ENCODE results near the gene IL12A. TPM values are rescaled to one million over a fixed set of nuclear protein-coding genes. Genes with fewer than 3 reads are reported as not detected.

The IL12A gene
- total and polyA plus RNA-seq, 10 of the 15 experiments (the other 5 are each of a cell fraction or from before 2014, with no cell fraction given) = 0.50 to 10.9 (median 3.5) TPM

DNA sequence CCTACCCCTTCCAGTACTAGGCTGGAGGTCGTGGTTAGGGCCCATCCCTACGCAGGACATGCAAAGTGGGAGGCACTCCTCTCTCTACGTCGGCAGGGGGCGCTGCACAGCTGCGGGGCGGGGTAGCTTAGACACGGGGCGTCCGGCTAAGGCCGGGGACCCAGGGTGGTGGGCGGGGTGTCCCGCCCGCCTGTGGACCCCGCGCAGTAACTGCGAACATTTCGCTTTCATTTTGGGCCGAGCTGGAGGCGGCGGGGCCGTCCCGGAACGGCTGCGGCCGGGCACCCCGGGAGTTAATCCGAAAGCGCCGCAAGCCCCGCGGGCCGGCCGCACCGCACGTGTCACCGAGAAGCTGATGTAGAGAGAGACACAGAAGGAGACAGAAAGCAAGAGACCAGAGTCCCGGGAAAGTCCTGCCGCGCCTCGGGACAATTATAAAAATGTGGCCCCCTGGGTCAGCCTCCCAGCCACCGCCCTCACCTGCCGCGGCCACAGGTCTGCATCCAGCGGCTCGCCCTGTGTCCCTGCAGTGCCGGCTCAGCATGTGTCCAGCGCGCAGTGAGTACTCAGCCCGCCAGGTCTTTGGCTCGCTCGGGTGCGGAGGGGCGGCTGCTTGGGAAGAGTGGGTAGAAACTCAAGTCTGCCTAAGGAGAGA, at the start of gene IL12A (continued):
- TF ChIP-seq NFYB (IDR thresholded peaks at IDR 0.05; ENCODE audit: insufficient read depth, low read depth, low read length) = no peak
- no peak for TF ChIP-seq WRNIP1 (IDR thresholded peaks at IDR 0.05; ENCODE audit: borderline replicate concordance, low read depth, low read length)
- peak; percentile 66 for TF ChIP-seq CREB1 (IDR thresholded peaks at IDR 0.05; ENCODE audit: low read depth)
- TF ChIP-seq HDGF (IDR thresholded peaks at IDR 0.05) = no peak
- TF ChIP-seq ZSCAN29 (IDR thresholded peaks at IDR 0.05) = no peak
- no peak for TF ChIP-seq CHD2 (IDR thresholded peaks at IDR 0.05; ENCODE audit: borderline replicate concordance, low read depth, low read length)
- no peak for TF ChIP-seq CEBPB (IDR thresholded peaks at IDR 0.05; ENCODE audit: borderline replicate concordance in 1 of 2, low read depth in 2 of 2, low read length in 2 of 2)
- TF ChIP-seq, protein P1, sequence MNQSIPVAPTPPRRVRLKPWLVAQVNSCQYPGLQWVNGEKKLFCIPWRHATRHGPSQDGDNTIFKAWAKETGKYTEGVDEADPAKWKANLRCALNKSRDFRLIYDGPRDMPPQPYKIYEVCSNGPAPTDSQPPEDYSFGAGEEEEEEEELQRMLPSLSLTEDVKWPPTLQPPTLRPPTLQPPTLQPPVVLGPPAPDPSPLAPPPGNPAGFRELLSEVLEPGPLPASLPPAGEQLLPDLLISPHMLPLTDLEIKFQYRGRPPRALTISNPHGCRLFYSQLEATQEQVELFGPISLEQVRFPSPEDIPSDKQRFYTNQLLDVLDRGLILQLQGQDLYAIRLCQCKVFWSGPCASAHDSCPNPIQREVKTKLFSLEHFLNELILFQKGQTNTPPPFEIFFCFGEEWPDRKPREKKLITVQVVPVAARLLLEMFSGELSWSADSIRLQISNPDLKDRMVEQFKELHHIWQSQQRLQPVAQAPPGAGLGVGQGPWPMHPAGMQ (IDR thresholded peaks at IDR 0.05; ENCODE audit: borderline replicate concordance) = no peak
- TF ChIP-seq, protein P2, sequence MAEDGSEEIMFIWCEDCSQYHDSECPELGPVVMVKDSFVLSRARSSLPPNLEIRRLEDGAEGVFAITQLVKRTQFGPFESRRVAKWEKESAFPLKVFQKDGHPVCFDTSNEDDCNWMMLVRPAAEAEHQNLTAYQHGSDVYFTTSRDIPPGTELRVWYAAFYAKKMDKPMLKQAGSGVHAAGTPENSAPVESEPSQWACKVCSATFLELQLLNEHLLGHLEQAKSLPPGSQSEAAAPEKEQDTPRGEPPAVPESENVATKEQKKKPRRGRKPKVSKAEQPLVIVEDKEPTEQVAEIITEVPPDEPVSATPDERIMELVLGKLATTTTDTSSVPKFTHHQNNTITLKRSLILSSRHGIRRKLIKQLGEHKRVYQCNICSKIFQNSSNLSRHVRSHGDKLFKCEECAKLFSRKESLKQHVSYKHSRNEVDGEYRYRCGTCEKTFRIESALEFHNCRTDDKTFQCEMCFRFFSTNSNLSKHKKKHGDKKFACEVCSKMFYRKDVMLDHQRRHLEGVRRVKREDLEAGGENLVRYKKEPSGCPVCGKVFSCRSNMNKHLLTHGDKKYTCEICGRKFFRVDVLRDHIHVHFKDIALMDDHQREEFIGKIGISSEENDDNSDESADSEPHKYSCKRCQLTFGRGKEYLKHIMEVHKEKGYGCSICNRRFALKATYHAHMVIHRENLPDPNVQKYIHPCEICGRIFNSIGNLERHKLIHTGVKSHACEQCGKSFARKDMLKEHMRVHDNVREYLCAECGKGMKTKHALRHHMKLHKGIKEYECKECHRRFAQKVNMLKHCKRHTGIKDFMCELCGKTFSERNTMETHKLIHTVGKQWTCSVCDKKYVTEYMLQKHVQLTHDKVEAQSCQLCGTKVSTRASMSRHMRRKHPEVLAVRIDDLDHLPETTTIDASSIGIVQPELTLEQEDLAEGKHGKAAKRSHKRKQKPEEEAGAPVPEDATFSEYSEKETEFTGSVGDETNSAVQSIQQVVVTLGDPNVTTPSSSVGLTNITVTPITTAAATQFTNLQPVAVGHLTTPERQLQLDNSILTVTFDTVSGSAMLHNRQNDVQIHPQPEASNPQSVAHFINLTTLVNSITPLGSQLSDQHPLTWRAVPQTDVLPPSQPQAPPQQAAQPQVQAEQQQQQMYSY (CRISPR knock-in tag; IDR thresholded peaks at IDR 0.05) = no peak
- TF ChIP-seq JUNB (IDR thresholded peaks at IDR 0.05) = no peak
- no peak for TF ChIP-seq MTA2 (IDR thresholded peaks at IDR 0.05; ENCODE audit: low read depth)
- TF ChIP-seq BRCA1 (IDR thresholded peaks at IDR 0.05; ENCODE audit: low read depth, low read length) = no peak
- TF ChIP-seq ZNF384 (IDR thresholded peaks at IDR 0.05; ENCODE audit: borderline replicate concordance, low read depth, low read length) = no peak
- TF ChIP-seq, protein P3, sequence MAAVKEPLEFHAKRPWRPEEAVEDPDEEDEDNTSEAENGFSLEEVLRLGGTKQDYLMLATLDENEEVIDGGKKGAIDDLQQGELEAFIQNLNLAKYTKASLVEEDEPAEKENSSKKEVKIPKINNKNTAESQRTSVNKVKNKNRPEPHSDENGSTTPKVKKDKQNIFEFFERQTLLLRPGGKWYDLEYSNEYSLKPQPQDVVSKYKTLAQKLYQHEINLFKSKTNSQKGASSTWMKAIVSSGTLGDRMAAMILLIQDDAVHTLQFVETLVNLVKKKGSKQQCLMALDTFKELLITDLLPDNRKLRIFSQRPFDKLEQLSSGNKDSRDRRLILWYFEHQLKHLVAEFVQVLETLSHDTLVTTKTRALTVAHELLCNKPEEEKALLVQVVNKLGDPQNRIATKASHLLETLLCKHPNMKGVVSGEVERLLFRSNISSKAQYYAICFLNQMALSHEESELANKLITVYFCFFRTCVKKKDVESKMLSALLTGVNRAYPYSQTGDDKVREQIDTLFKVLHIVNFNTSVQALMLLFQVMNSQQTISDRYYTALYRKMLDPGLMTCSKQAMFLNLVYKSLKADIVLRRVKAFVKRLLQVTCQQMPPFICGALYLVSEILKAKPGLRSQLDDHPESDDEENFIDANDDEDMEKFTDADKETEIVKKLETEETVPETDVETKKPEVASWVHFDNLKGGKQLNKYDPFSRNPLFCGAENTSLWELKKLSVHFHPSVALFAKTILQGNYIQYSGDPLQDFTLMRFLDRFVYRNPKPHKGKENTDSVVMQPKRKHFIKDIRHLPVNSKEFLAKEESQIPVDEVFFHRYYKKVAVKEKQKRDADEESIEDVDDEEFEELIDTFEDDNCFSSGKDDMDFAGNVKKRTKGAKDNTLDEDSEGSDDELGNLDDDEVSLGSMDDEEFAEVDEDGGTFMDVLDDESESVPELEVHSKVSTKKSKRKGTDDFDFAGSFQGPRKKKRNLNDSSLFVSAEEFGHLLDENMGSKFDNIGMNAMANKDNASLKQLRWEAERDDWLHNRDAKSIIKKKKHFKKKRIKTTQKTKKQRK (IDR thresholded peaks at IDR 0.05; ENCODE audit: low read depth, low read length) = no peak
- no peak for TF ChIP-seq NRF1 (conservative IDR thresholded peaks at IDR 0.05; ENCODE audit: low read depth, low read length)
- TF ChIP-seq RB1 (IDR thresholded peaks at IDR 0.05; ENCODE audit: borderline replicate concordance) = no peak; the same call in 1 of the 2 replicates
- TF ChIP-seq NR2F1 (conservative IDR thresholded peaks at IDR 0.05) = no peak; the same call in 1 of the 2 replicates
- TF ChIP-seq, protein P4, sequence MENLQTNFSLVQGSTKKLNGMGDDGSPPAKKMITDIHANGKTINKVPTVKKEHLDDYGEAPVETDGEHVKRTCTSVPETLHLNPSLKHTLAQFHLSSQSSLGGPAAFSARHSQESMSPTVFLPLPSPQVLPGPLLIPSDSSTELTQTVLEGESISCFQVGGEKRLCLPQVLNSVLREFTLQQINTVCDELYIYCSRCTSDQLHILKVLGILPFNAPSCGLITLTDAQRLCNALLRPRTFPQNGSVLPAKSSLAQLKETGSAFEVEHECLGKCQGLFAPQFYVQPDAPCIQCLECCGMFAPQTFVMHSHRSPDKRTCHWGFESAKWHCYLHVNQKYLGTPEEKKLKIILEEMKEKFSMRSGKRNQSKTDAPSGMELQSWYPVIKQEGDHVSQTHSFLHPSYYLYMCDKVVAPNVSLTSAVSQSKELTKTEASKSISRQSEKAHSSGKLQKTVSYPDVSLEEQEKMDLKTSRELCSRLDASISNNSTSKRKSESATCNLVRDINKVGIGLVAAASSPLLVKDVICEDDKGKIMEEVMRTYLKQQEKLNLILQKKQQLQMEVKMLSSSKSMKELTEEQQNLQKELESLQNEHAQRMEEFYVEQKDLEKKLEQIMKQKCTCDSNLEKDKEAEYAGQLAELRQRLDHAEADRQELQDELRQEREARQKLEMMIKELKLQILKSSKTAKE (IDR thresholded peaks at IDR 0.05; ENCODE audit: low read depth, poor library complexity, severe bottlenecking) = no peak
- peak; percentile 79; the same call in 1 of the 2 replicates for TF ChIP-seq SMARCA5 (IDR thresholded peaks at IDR 0.05)
- no peak for TF ChIP-seq SUPT20H (IDR thresholded peaks at IDR 0.05; ENCODE audit: borderline replicate concordance, control insufficient read depth, low read depth, low read length)
